Retinal pigment epithelial cell (primary cell): ENCODE data around the gene DNAI2.
A peak's percentile ranks its signal among the peaks of the same experiment; 100 is the strongest.

ENCODE experiments used
- DNase-seq: peaks from one replicate; pipeline ENCODE4 v3.0.0-alpha.2; 2010; ENCODE audit warnings: low read depth
- H3K4me3 ChIP-seq: 2 replicates; pipeline ENCODE4 v1.5.1; 2011; ENCODE audit warnings: mild to moderate bottlenecking, low read length, control low read depth, moderate library complexity
- CTCF ChIP-seq: conservative IDR thresholded peaks from 2 replicates; pipeline ENCODE4 v1.5.1; 2011; ENCODE audit warnings: low read depth, low read length, control low read depth, inconsistent platforms

The DNAI2 gene

GRCh38 chr17:74295625-74296547 lies 21.9 kb downstream of the DNAI2 start:
- no peak for TF ChIP-seq CTCF
- DNase-seq: no peak
- H3K4me3 ChIP-seq: no peak overlapping the region

- H3K4me3 ChIP-seq: no peak overlapping the region
- DNase-seq: no peak
- peak; percentile 73 for TF ChIP-seq CTCF
Observed at GRCh38 chr17:74296548-74296936, 22.5 kb downstream of the DNAI2 start.

- DNase-seq: no peak
- H3K4me3 ChIP-seq: no peak overlapping the region
Observed at GRCh38 chr17:74297941-74298340, 23.9 kb downstream of the DNAI2 start.

GRCh38 chr17:74298778-74299177 lies 24.7 kb downstream of the DNAI2 start:
- no peak for TF ChIP-seq CTCF
- H3K4me3 ChIP-seq: no peak overlapping the region
- no peak for DNase-seq

More at GRCh38 chr17:74297941-74298340, 23.9 kb downstream of the DNAI2 start:
- TF ChIP-seq CTCF: no peak

- no peak for TF ChIP-seq CTCF
- H3K4me3 ChIP-seq: no peak overlapping the region
- no peak for DNase-seq
Observed at GRCh38 chr17:74299226-74300009, 25.4 kb downstream of the DNAI2 start.

- TF ChIP-seq CTCF: no peak
- no peak overlapping the region for H3K4me3 ChIP-seq
- no peak for DNase-seq
Observed at GRCh38 chr17:74303305-74303704, 29.3 kb downstream of the DNAI2 start.
